ENCODE measurements around the gene SLC12A9. TPM values are rescaled to one million over a fixed set of nuclear protein-coding genes. Genes with fewer than 3 reads are reported as not detected.

The SLC12A9 gene
- total RNA-seq, 5 donors from 2014 or later (not counting 1 experiment from before 2014, with no cell fraction given): 49.9 to 72.6 (median 70.2) TPM

GRCh38 chr7:100885440-100886141 is 33.1 kb downstream of the SLC12A9 start:
- Histone ChIP-seq H3K9me3 (no peaks in the 10 kb centered on the region), H3K27me3 (replicated peaks in 1 of 2; ENCODE audit: control insufficient read depth in 2 of 2, extremely low read depth in 1 of 2, insufficient read depth in 2 of 2, low read length in 1 of 2) (peaks cover 0 to 6% of the 10 kb centered on the region in 2 experiments), H3K4me3 (ENCODE audit: control insufficient read depth in 1 of 2, extremely low read depth in 1 of 2, low read length in 1 of 2) (no peak overlapping the region), H3K27ac (ENCODE audit: low read length) (peak overlapping the region; percentile 72), H3K36me3 (ENCODE audit: control insufficient read depth in 2 of 2, extremely low read depth in 1 of 2, insufficient read depth in 1 of 2, low read length in 1 of 2) (peaks cover 26 to 71% of the 10 kb centered on the region in 2 donors), H3K4me1 (ENCODE audit: control insufficient read depth in 1 of 2, extremely low read depth in 1 of 2, insufficient read depth in 2 of 2, low read length in 2 of 2) (peaks cover 16 to 61% of the 10 kb centered on the region in 2 experiments)
- WGBS (ENCODE audit: insufficient coverage): 73% methylated on average over 18 of the region's 22 CpGs
- Mint-ChIP-seq H3K27ac (peak overlapping the region; percentile 63 to 71), H3K9me3 (no peaks in the 10 kb centered on the region), H3K4me1 (peaks cover 37 to 55% (median 44%) of the 10 kb centered on the region in 3 donors), H3K27me3 (peaks cover under 1% of the 10 kb centered on the region in 2 donors), H3K36me3 (peaks cover 66% of the 10 kb centered on the region), H3K4me3 (peak overlapping the region in 1 of 3 donors; percentile 79)
- no peak for DNase-seq
- ATAC-seq (replicated peaks in 1 of 4): no peak
- ChIA-PET CTCF (no interaction called here), POLR2A (interaction anchor here in 1 of 2 donors (1.2 kb wide), 1 partner anchor 11 kb away, joined by 3 read pairs; the partner anchor contains the start of gene SRRT)

DNA sequence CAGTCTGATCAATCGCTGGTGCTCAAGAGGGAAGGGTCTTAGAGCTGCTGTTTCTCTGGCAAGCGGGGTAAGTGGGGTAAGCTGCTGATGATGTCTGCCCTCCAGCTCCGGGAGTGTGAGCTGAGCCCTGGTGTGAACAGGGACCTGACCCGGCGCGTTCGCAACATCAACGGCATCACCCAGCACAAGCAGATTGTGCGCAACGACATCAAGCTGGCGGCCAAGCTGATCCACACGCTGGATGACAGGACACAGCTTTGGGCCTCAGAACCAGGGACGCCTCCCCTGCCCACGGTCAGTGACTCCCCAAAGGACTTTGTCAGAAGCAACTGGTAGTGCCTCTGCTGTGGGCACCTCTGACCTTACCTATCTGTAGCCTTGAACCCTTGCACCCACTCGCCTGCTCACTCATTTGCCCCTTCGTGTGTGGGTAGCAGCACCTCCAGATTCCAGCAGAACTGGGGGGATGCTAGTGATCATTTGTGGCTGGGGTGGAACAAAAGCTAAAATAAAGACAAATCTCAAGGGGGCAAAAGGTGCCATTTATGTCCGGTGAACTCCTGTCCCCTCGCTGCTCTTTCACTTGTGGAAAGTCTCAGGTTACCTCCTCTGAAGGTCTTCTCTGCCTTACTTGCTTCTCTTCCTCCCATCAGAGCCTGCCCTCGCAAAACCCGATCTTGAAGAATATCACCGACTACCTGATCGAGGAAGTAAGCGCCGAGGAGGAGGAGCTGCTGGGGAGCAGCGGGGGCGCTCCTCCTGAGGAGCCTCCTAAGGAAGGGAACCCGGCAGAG is 33.8 kb downstream of the SLC12A9 start:
- Histone ChIP-seq H3K36me3 (ENCODE audit: control insufficient read depth in 2 of 2, extremely low read depth in 1 of 2, insufficient read depth in 1 of 2, low read length in 1 of 2) (peaks cover 24 to 65% of the 10 kb centered on the region in 2 donors), H3K27ac (ENCODE audit: low read length) (peak overlapping the region; percentile 88), H3K9me3 (no peaks in the 10 kb centered on the region), H3K4me1 (ENCODE audit: control insufficient read depth in 1 of 2, extremely low read depth in 1 of 2, insufficient read depth in 2 of 2, low read length in 2 of 2) (peaks cover 16 to 69% of the 10 kb centered on the region in 2 experiments), H3K27me3 (replicated peaks in 1 of 2; ENCODE audit: control insufficient read depth in 2 of 2, extremely low read depth in 1 of 2, insufficient read depth in 2 of 2, low read length in 1 of 2) (peaks cover 0 to 13% of the 10 kb centered on the region in 2 experiments), H3K4me3 (ENCODE audit: control insufficient read depth in 1 of 2, extremely low read depth in 1 of 2, low read length in 1 of 2) (no peak overlapping the region)
- Mint-ChIP-seq H3K27me3 (peaks cover 3 to 4% of the 10 kb centered on the region in 2 donors), H3K27ac (peak overlapping the region; percentile 85 to 96), H3K4me3 (peak overlapping the region in 1 of 3 donors; percentile 79), H3K9me3 (no peaks in the 10 kb centered on the region), H3K4me1 (peaks cover 34 to 55% (median 45%) of the 10 kb centered on the region in 3 donors), H3K36me3 (peaks cover 60% of the 10 kb centered on the region)
- ChIA-PET POLR2A (no interaction called here), CTCF (interaction anchor here in 1 of 2 donors (1.1 kb wide), 1 partner anchor 11 kb away, joined by 5 read pairs; the partner anchor contains the start of gene SRRT)
- ATAC-seq (replicated peaks in 1 of 4) (no peak), DNase-seq (no peak)
- 91% methylated on average over 23 of the region's 27 CpGs for WGBS (ENCODE audit: insufficient coverage)

DNA sequence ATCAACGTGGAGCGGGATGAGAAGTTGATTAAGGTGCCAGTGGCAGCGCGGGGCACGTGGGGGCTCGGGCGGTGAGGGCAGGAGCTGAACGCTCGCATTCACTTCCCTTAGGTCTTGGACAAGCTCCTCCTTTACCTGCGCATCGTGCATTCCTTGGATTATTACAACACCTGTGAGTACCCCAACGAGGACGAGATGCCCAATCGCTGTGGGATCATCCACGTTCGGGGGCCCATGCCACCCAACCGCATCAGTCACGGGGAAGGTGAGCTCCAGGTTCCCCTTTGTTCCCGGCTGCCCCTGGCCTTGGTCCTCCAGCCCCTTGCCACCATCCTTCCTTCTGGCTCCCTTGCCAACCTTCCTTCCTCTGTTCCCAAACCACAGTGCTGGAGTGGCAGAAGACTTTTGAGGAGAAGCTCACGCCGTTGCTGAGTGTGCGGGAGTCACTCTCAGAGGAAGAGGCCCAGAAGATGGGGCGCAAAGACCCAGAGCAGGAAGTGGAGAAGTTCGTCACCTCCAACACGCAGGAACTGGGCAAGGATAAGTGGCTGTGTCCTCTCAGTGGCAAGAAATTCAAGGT is 34.5 kb downstream of the SLC12A9 start:
- POLR2A ChIA-PET: no interaction called here
- peak overlapping the region; percentile 94 to 96 for H3K27ac Mint-ChIP-seq
- peaks cover 16 to 69% of the 10 kb centered on the region in 2 experiments for H3K4me1 ChIP-seq (ENCODE audit: control insufficient read depth in 1 of 2, extremely low read depth in 1 of 2, insufficient read depth in 2 of 2, low read length in 2 of 2)

GRCh38 chr7:100887516-100888290 is 35.2 kb downstream of the SLC12A9 start:
- ATAC-seq (replicated peaks in 1 of 4) (peak; percentile 31 to 42 (median 40)), DNase-seq (peak in 32 of 35 experiments; percentile 43 to 77 (median 58))
- WGBS (ENCODE audit: insufficient coverage): 14% methylated on average over 7 of the region's 21 CpGs
- H3K36me3 ChIP-seq (ENCODE audit: control insufficient read depth in 2 of 2, extremely low read depth in 1 of 2, insufficient read depth in 1 of 2, low read length in 1 of 2): peaks cover 18 to 51% of the 10 kb centered on the region in 2 donors
- Mint-ChIP-seq H3K4me1 (peaks cover 36 to 57% (median 45%) of the 10 kb centered on the region in 3 donors), H3K4me3 (peak overlapping the region; percentile 79 to 83 (median 81)), H3K36me3 (peaks cover 51% of the 10 kb centered on the region), H3K27me3 (peaks cover 9 to 16% of the 10 kb centered on the region in 2 donors), H3K9me3 (no peaks in the 10 kb centered on the region), H3K27ac (peak overlapping the region; percentile 94 to 96)
- ChIA-PET POLR2A (no interaction called here), CTCF (interaction anchor here in 1 of 2 donors (1.1 kb wide), 1 partner anchor 13 kb away, joined by 5 read pairs; the partner anchor contains the start of gene SRRT)
- peaks cover 0 to 26% of the 10 kb centered on the region in 2 experiments for H3K27me3 ChIP-seq (replicated peaks in 1 of 2; ENCODE audit: control insufficient read depth in 2 of 2, extremely low read depth in 1 of 2, insufficient read depth in 2 of 2, low read length in 1 of 2)
- H3K9me3 ChIP-seq: no peaks in the 10 kb centered on the region
- H3K4me3 ChIP-seq (ENCODE audit: control insufficient read depth in 1 of 2, extremely low read depth in 1 of 2, low read length in 1 of 2): peak overlapping the region; percentile 18 to 52
- H3K4me1 ChIP-seq (ENCODE audit: control insufficient read depth in 1 of 2, extremely low read depth in 1 of 2, insufficient read depth in 2 of 2, low read length in 2 of 2): peaks cover 16 to 69% of the 10 kb centered on the region in 2 experiments
- peak overlapping the region; percentile 88 for H3K27ac ChIP-seq (ENCODE audit: low read length)

More for the DNA sequence above, 34.5 kb downstream of the SLC12A9 start:
- Histone ChIP-seq H3K36me3 (ENCODE audit: control insufficient read depth in 2 of 2, extremely low read depth in 1 of 2, insufficient read depth in 1 of 2, low read length in 1 of 2) (peaks cover 18 to 58% of the 10 kb centered on the region in 2 donors), H3K9me3 (no peaks in the 10 kb centered on the region), H3K27me3 (replicated peaks in 1 of 2; ENCODE audit: control insufficient read depth in 2 of 2, extremely low read depth in 1 of 2, insufficient read depth in 2 of 2, low read length in 1 of 2) (peaks cover 0 to 20% of the 10 kb centered on the region in 2 experiments), H3K27ac (ENCODE audit: low read length) (peak overlapping the region; percentile 88), H3K4me3 (ENCODE audit: control insufficient read depth in 1 of 2, extremely low read depth in 1 of 2, low read length in 1 of 2) (peak overlapping the region; percentile 18 to 52)
- Mint-ChIP-seq H3K36me3 (peaks cover 55% of the 10 kb centered on the region), H3K4me3 (peak overlapping the region; percentile 79 to 83 (median 81)), H3K27me3 (peaks cover 7 to 10% of the 10 kb centered on the region in 2 donors), H3K4me1 (peaks cover 36 to 57% (median 45%) of the 10 kb centered on the region in 3 donors), H3K9me3 (no peaks in the 10 kb centered on the region)
- ATAC-seq (replicated peaks in 1 of 4) (no peak), DNase-seq (peak in 2 of 35 experiments; percentile 9 to 44)
- CTCF ChIA-PET: interaction anchor here in 1 of 2 donors (1.1 kb wide), 1 partner anchor 12 kb away, joined by 5 read pairs; the partner anchor contains the start of gene SRRT
- 65% methylated on average over 15 of the region's 25 CpGs for WGBS (ENCODE audit: insufficient coverage)

DNA sequence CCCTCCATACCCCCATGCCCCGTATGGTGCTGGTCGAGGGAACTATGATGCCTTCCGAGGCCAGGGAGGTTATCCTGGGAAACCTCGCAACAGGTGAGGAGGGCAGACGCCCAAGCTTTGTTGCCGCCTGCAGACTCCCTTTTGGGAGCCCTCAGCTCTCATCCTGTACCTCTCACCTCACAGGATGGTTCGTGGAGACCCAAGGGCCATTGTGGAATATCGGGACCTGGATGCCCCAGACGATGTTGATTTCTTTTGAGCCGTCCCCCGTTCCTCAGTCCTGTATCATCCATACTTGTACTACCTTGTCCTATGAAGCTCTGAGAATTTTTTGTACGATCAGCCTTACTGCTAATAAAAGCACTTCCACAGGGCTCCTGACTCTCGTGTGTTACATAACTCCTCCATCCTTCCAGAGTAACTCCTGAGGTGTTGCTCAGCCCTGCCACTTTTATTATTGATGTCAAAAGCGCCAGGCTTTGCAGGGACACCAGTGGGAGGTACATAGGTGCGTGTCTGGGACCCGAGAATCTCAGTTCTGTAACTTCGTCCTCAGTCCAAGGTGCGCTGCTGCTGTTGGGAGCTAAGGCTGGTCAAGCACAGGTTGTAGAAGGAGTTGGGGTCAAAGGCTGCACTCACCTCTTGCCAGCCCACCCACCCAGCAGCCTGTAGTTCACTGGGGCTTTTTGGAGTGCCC is 35.9 kb downstream of the SLC12A9 start:
- ChIA-PET POLR2A (interaction anchor here in 1 of 2 donors (0.5 kb wide), 1 partner anchor 452 kb away, joined by 6 read pairs; the partner anchor contains the start of gene PPP1R35), CTCF (interaction anchor here in 1 of 2 donors (0.6 kb wide), 1 partner anchor 236 kb away, joined by 6 read pairs; no protein-coding TSS in a partner anchor)
- WGBS (ENCODE audit: insufficient coverage): 81% methylated on average over 8 of the region's 18 CpGs
- ATAC-seq (replicated peaks in 1 of 4) (no peak), DNase-seq (no peak)
- Mint-ChIP-seq H3K4me1 (peaks cover 33 to 53% (median 39%) of the 10 kb centered on the region in 3 donors), H3K27ac (peak overlapping the region; percentile 94 to 96), H3K9me3 (no peaks in the 10 kb centered on the region), H3K4me3 (peak overlapping the region; percentile 79 to 83 (median 81)), H3K36me3 (peaks cover 45% of the 10 kb centered on the region), H3K27me3 (peaks cover 12 to 20% of the 10 kb centered on the region in 2 donors)
- peaks cover 18 to 44% of the 10 kb centered on the region in 2 donors for H3K36me3 ChIP-seq (ENCODE audit: control insufficient read depth in 2 of 2, extremely low read depth in 1 of 2, insufficient read depth in 1 of 2, low read length in 1 of 2)
- no peaks in the 10 kb centered on the region for H3K9me3 ChIP-seq
- peak overlapping the region; percentile 88 for H3K27ac ChIP-seq (ENCODE audit: low read length)
- H3K4me3 ChIP-seq (ENCODE audit: control insufficient read depth in 1 of 2, extremely low read depth in 1 of 2, low read length in 1 of 2): peak overlapping the region; percentile 70
- peaks cover 0 to 34% of the 10 kb centered on the region in 2 experiments for H3K27me3 ChIP-seq (replicated peaks in 1 of 2; ENCODE audit: control insufficient read depth in 2 of 2, extremely low read depth in 1 of 2, insufficient read depth in 2 of 2, low read length in 1 of 2)
- peaks cover 16 to 69% of the 10 kb centered on the region in 2 experiments for H3K4me1 ChIP-seq (ENCODE audit: control insufficient read depth in 1 of 2, extremely low read depth in 1 of 2, insufficient read depth in 2 of 2, low read length in 2 of 2)

All from T-cell (primary cell).